NCI-H2196 treated with DMSO at 0.1 percent for 48 hours (cell line): ENCODE data around the gene ENKD1.

Source experiments
- DNase-seq: peaks from one replicate; lab custom pipeline; 2025; ENCODE audit not compliant: unreplicated experiment; lab: John Stamatoyannopoulos, UW

Gene ENKD1

DNA sequence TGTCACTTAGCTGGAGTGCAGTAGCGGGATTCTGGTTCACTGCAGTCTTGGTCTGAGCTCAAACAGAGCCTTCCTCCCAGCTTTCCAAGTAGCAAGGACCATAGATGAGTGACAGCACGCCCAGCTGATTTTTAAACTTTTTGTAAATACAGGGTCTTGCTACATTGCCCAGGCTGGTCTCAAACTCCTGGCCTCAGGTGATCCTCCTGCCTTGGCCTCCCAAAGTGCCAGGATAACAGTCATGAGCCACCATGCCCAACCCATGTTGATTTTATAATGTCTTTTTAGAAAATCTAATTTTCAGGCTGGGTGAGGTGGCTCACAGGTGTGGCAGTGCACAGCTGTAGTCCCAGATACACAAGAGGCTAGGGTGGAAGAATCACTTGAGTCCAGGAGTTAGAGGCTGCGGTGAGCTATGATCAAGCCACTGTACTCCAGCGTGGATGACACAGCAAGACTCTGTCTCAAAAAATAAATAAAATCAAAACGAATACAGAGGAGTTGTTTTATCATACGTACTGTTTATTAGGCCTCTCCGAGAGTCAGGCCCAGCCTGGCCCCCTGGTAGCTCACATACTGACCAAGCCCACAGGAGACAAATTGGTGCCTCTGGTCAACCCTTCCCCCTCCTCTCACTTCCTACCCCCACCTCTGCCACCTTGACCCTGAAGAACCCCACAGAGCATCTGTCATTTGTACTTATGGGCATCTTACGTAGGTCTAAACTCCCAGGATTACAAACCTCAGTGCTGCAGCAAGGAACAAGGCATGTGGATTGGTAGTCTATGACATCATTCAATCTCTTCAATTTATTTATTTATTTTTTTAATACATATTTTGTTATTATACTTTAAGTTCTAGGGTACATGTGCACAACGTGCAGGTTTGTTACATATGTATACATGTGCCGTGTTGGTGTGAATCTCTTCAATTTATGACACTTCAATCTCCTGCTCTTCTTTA is 13.7 kb upstream of the ENKD1 start:
- DNase-seq: no peak

DNA sequence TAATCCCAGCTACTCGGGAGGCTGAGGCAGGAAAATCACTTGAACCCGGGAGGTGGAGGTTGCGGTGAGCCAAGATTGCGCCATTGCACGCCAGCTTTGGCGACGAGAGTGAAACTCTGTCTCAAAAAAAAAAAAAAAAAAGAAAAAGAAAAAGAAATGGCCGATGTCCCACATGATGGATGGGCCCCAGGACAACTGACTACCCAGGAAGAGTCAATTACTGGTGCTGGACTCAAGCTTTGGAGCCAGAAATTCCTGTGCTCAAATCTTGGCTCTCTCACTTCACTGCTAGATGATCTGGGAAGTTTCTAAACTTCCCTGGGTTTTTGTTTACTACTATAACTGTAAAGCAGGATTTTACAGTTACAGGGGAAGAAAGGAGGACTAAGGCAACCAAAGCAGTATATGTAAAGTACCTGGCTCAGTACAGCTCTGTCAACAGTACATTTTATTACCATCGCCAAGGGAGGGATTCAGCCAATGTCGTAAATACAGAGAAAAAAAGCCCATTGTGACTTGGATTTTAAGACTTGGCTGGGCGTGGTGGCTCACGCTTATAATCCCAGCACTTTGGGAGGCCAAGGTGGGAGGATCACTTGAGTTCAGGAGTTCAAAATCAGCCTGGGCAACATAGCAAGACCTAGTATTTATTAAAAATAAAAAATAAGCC is 11.9 kb upstream of the ENKD1 start:
- DNase-seq: no peak

DNA sequence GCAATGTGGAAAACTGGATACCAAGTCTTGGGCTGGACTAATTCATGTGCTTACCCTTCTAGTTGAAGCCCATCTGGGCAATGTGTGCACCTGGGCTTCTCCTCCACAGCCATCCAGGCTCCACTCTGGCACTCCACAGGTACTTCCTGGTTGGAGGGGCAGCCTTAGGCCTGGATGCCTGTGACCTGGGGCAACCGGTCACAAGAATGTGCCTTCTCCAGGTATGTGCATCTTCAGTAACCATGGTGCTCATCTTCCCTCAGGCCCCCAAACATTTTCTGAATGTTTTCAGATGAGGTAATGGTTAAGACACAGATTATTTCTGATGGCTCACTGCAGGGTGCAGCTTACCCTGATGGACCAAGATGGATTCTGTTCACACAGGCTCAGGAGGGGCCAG is 11.2 kb upstream of the ENKD1 start:
- no peak for DNase-seq

DNA sequence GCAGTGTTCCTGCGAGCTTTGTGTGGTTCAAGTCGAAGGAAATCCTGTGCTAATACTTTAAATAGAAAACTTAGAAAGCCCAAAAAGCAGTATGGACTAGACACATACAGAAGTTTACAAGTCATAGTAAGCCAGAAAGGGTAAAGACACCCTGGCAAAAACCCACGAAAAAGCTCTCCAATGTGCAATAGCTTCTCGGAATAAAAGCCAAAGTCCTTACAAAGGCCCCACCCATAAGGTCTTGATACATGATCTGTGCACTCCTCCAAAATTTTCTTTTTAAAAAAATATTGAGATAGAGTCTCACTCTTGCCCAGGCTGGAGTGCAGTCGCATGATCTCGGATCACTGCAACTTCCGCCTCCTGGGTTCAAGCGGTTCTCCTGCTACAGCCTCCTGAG is 10.4 kb upstream of the ENKD1 start:
- DNase-seq: no peak

DNA sequence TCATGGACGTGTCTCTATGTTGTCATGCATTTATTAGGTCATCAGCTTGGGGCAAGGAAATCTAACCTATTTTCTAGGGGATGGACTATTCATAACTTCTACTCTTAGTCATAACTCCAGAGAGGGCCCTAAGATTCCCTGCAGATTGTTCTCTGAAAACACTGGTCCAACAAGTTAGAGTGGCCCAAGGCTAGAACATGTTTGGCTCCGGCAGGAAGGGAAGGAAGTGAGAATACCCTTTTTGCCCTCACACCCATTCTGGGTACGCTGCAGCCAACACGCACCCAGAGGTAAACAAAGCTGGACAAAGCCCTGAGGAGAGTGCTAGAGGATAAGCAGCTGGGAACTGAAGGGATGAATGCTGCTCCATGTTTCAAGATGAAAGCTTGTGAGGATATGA is 10.0 kb upstream of the ENKD1 start:
- DNase-seq: no peak

DNA sequence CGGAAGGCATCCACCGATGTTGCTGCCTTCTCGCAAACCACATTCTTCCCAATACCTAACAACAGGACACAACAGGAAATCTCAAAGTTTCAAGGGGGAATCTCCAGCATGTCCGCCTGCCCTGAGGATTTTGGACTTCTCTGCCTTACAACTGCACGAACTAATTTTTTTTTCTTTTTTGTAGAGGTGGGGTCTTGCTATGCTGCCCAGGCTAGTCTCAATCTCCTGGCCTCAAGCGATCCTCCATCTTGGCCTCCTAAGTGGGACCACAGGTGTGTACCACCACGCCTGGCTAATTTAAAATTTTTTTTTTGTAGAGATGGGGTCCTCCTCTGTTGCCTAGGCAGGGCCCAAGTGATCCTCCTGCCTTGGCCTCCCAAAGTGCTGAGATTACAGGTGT is 9.4 kb upstream of the ENKD1 start:
- no peak for DNase-seq

DNA sequence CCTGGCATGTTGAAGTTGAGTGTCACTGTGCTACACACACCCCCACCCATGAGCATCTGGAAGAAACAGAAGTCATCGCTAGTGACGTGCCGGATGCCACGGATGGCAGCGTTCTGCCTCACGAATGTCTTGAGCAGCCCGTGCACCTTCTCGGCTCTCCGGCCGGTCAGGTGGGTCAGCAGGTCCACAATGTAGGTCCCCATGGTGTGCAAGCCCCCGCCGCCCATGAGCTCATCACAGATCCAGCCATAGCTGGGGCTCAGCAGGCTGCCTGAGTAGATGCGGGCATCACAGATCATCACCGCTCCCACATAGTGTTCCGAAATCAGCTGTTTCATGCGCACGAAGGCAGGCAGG is 9.0 kb upstream of the ENKD1 start:
- DNase-seq: no peak

DNA sequence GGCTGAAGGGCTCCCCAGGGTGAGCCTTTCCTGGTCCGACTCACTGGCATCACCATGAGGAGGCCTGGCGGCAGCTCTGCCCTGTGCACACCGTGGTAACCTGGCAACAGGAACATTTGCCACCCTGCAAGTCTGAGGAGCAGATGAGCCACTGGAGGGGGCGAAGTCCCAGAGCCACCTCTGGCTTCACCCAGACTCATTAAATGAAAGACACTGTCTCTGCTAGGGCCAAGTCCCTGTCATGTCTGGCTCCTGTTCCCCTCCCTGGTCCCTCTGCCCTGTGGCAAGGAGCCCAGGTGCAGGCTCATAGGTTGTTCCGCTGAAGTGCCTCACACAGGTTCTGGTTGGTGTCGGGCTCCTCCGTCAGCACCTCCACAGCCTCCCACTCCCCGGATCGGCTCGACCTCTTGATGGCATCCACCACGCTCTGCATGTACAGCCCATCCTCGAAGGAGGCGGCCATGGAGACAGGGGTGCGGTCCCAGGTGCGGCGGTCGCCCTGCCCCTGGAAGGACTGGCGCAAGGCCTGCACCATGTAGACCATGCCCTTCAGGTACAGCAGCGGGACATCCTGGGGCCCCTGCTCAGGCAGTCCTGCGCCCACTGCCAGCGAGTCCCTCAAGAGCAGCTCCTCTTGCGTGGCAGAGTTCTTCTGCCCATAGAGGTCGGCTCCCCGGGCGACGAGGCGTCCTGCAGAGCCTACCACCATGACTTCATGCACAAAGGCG is 8.5 kb upstream of the ENKD1 start:
- DNase-seq: no peak

DNA sequence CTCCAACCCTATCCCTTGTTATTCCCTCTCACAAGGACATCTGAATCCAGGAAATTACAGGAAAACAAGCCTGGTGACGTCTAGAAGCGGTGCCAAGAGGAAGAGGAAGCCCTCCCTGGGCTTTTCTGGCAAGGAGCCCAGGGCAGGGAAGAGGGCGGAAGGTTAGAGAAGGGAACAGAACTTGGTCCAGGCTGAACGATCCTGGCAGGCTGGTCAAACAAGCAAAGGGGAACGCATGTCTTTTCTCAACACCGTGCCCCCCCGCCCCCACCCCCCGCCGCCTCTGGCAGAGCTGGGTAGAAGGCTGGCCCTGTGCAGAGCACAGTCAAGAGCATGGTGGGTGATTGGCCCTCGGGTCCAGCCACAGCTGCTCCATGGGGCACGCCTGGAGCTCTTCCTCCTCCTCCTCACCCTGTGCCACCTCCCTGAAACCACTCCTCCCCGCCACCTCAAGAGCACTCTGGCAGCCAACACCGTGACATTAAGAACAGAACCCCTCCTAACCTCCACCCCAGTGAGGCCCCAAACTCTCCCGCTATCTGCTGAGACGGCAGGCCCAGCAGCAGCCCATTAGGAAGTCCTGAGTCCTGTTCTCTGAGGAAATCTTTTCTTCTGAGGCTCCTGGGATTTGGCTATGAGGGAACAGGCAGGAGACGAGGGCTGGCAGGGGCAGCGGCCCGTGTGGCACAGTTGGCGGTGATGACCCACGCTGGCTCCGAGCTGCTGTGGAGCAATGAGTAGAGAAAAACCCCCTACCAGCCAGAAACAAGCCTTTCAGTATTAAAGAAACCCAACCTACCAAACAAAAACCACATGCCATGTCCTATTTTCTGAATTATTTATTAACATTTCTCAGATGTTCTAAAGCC is 7.4 kb upstream of the ENKD1 start:
- peak; percentile 8 for DNase-seq

DNA sequence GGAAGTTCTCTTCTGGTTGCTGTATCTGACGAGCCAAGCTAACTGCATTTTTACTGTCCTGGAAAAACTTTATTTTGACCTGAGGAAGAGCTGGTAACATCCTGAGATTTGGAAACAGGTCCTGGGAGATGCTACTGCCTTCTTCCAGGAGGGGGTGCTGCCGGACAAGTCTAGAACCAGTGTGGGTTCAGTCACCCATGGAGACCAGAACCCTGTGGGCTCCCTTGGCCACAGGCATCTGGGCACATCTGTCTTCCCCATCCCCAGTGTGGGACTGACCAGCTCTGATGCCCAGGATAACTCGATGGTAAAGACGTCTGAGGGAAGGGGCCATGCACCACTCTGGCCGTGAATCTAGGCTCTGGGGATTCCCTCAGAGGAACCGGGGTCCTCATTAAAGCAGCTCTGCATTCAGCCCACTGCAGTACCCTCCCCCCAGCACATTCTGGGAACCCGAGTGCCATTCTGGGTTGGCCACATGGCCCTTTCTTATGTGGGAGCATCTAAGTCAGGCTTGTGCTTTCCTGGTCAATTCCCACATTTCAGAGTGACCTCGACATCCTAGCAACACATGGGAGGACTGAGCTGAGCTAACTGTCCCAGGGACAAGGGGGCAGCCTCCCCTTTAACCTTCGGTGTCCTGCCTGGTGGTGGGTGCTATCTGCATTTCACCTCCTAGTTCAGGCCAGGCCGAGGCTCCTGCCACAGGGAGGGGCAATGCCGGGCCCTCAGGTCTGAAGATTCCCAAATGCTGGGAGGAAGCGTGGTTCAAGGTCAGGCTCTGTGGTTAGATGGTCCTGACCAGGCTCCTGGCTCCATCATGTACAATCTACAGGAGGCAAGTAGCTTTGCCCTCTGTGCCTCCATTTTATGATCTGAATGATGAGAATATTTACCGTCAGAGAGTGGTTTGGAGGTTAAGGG is 6.5 kb upstream of the ENKD1 start:
- DNase-seq: no peak

DNA sequence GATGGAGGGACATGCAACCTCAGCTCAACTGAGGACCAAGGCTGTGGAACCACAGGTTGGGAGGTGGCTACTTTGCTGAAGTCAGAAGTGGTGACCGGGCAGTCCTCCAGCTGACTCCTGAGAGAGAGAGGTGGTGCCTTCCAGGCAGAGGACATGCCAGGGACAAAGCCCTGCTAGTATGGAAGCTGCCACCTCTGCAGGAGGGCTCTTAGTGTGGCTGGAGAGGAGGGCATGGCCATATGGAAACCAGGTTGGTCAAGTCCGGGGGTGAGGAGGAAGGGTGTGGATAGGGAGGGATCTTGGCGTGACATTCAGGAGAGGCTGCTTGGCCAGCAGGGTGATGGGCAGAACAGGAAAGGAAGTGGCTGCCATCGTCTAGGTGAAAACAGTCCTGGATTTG is 5.8 kb upstream of the ENKD1 start:
- DNase-seq: peak; percentile 10

DNA sequence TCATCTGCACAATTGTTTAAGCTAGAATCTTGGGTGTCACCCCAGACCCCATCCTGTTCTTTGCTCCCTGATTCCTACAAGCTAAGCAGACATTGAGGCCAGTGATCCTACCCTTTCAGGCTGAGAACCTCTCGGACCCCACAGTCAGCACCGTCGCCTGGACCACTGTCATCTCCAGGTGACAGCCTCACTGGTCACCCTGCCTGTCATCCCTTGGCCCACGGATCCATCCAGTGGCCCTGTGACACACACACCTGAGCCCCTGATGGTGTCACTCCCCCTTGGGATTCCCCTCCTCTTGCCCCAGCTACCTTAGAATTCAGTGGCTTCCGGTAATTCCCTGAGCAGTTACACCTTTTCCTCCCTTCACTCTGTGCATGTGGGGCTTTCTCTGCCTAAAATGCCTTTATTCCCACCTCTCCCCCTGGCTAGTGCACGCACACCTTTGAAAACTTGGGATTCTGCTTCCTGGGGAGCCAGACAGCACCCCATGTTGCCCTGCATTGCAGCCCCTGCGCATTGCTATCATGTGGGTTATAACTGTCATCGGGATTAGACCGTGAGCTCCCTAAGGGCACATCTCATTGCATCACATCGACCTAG is 3.0 kb upstream of the ENKD1 start:
- DNase-seq: no peak

DNA sequence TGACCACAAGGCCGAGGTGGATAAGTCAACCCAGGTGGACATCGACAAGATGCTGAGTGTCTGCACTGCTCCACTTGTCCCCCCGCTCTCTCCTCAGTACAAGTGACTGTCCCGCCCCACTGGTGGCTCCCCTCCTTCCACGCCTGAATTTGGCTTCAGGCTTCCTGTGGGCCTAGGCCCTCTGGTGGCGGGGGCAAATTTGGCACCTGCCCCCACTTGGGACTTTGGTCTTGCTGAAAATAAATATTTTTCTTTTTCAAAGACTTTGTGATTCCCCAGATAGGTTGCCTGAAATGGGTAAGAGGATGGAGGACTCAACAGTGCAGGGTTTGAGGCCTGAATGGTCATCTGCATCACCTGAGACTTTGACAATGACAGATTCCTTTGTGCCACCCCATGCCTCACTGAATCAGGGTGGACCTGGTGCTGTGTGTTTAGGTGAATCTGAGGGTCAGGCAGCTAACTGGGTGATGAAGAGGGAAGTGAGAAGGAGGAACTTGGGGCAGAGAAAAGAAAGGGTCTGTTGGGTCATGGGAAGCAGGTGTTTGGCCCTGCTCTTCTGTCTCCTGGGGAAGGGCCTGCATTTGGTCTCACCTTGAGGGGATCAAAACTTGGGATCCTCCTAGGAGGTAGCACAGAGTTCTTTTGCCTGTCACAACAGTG is 2.1 kb upstream of the ENKD1 start:
- no peak for DNase-seq

DNA sequence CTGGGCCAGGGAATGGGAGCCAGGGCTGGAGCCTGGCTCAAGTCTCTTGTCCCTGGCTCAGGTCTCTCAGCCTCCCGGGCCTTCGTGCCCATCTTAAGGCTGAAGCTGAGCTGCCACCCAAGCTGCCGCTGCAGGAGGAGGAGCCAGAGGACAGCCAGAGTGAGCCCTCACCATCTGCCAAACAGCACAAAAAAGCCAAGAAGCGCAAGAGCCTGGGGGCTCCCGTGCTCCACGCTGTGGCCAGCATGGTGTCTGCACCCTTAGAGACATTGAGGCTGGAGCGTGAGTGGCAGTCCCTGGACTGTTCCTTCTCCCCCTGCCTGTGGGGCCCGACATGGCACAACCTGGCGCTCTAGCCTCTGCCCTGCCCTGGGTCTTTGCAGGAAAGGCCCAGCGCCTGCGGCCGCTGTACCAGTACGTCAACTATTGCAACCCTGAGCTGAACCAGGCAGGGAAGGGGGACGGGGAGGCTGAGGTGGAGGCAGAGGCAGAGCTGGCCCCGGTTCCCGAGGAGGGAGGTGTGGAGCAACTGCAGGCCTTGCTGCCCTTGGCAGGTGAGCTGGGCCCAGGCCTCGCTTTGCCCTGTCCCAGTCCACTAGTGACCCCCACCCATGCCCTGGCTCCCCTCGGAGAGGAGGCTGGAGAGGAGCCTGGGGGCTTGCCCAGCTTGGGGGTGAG is 1.4 kb upstream of the ENKD1 start:
- DNase-seq: no peak

DNA sequence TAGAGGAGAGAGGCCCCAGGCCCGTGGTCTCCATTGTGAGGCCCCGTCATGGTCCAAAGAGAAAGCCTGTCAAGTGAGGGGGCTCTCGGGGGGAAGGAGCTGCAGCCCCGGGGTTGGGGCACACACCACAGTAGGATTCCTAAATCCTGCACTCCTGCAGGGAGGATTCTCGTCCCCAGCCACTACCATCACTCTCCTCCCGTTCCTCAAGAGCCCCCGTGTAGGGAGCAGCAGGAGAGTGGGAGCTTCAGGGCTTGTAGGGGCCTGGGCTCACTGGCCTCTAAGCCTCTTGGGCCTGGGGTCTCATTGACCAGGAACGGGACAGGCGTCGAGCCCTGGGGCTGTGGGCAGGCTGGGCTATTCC is 885 bp upstream of the ENKD1 start:
- DNase-seq: no peak

DNA sequence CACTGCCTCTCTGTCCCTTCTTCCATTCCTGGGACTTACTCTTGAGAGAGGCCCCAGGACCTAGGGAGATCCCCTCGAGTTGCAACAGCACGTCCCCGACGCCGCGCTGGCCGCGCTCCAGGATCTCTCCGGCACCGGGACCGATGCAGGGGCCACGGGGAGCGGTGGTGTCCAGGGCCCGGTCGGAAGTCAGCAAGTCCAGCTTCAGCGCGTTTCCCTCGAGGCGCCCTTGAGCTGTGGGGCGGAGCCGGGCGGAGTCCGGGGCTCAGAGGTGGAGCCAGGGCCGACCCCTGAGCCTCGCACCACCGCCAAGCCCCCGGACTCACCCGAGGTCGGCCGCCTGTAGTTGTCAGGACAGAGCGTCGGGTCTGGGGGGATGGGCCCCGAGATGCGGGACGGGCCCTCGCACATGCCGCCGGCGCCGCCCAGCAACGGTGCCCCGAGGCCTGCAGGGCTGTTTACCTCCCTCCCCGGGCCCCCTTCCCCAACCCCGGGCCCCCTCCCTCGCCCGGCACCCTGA is 458 bp downstream of the ENKD1 start:
- DNase-seq: no peak

DNA sequence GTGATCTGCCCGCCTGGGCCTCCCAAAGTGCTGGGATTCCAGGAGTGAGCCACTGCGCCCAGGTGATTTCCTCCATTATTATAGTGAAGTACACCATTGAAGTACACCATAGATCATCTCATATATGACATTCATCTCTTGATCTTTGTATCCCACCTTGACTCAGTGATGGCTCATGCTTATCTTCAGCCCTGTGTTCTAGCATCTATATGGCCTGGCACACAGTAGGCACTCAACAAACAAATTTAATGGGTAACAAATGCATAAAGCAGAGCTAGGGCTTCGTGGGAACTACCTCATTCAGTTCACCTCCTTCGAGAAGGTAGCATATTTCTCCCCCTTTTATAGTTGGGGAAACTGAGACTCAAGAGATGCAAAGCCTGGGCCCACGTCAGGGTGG is 952 bp downstream of the ENKD1 start:
- DNase-seq: no peak

DNA sequence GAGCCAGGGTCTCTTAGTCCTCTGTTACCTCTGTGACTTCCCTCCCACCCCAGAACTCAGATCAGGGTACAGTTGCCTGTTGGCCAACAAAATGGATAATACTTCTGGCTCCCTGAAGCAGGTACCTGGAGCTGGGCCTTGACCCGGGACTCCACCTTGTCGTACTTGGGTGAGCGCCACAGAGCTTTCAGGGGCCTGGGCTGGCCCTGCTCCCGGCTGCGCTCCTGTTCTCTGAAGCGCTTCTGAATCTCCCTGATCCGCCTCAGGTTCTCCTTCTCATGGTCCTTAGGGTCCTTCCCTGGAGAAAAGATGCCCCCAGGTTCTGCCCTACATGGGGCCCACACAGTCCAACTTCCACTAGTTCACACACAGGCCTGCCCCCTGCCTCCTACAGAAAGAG is 1.7 kb downstream of the ENKD1 start:
- no peak for DNase-seq
